ENCODE measurements around the gene TPGS2.
"Not testable (repeated sequence)": the region's sequence is repeated elsewhere in the genome, so short reads cannot be mapped to it uniquely, and the experiment has no call there.

Gene TPGS2

DNA sequence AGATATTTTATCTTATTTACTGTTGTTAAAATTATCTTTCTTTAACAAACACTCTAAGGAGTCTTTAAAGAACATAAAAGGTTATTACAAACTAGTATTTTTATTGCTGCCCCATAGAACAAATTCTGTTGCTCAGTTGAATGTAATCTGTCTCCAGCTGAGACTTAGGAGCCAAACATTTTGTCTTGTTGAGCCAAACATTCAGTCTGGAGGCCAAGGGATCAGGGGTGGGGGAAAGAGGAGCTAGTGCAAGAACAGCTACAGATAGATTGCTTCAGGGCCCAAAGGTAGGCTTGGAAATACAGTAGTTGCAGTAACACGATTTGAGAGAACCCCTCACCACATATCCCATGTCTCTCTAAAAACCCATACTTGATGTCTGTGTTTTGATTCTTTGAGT is 51.2 kb downstream of the TPGS2 start:
- DNase-seq (ENCODE audit: low read depth in 1 of 2, low spot score in 1 of 2): no peak

DNA sequence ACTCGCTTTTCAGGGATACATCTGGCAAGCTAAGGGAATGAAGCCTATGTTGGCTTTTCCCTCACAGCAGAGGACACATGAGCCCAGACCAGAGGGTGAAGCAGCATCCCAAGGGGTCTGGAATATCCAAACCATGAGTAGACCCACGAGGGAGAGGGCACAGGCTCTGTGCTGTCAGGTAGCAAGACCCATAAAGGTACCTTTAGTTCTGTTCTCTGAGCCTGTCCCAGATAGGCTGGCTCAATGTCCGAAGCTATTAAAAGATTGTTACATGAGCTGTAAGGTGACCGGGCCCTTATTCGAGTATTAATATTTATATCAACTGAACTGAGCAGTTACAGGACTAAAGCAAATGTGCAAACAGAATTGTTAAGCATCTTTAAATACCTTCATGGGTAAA is 52.2 kb downstream of the TPGS2 start:
- DNase-seq (ENCODE audit: low read depth in 1 of 2, low spot score in 1 of 2): no peak

DNA sequence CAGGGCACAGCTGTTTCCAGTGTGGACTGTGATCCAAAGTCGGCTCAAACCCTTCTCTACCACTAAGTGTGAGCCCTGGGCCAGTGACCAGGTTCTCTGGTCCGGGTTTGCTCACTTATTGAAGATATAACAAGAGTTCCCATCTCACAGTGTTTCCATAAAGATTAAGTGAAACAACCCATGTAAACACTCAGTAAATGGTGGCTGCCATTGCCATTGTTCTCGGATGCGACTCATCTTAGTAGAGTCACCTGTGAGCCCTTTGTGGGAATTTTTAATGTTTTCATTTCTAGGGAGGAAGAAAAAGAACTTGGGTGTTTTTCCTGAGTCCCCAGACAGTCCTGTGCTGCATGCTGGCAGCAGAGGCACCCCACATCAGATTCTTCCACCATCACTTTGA is 53.4 kb downstream of the TPGS2 start:
- DNase-seq (ENCODE audit: low read depth in 1 of 2, low spot score in 1 of 2): no peak

DNA sequence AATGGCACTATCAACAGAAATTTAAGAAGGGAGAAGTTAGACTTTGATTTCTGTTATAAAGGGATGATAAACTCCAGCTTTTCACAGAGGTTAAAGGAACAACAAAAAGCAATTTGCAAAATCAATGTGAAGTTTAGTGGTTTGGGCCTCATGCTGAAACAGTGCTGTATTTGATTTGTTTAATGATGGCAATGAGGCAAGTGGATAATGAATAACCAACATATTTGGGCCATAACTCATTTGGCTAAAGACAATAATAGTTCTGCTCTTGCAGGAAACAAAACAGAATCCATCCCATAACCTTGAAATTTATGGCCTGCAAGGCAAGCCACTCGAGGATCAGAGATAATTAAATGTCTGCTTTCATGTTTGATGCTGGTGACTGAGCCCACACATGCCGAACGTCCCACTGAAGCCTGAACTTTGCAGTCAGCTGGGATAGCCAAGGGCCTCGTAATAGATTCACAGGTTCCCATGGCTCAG is 56.5 kb downstream of the TPGS2 start:
- no peak for DNase-seq (ENCODE audit: low read depth in 1 of 2, low spot score in 1 of 2)

DNA sequence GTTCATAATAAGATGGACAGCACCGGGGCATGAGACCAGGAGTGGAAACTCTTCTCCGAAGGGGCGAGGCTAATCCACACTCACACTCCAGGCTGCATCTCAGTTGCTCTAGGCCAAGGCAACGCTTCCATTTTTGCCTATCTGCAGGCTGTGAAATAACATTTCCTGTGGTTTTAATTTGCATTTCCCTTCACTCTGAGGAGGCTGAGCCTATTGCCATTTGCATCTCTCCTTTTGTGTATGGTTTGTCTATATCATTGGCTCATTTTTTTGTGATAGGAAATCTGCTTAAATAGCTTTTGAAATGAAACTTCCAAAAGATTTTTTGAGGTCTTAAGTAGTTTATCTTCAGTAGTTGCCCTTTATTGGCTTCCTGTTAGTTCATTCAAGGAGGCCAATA is 57.6 kb downstream of the TPGS2 start:
- DNase-seq (ENCODE audit: low read depth in 1 of 2, low spot score in 1 of 2): no peak

DNA sequence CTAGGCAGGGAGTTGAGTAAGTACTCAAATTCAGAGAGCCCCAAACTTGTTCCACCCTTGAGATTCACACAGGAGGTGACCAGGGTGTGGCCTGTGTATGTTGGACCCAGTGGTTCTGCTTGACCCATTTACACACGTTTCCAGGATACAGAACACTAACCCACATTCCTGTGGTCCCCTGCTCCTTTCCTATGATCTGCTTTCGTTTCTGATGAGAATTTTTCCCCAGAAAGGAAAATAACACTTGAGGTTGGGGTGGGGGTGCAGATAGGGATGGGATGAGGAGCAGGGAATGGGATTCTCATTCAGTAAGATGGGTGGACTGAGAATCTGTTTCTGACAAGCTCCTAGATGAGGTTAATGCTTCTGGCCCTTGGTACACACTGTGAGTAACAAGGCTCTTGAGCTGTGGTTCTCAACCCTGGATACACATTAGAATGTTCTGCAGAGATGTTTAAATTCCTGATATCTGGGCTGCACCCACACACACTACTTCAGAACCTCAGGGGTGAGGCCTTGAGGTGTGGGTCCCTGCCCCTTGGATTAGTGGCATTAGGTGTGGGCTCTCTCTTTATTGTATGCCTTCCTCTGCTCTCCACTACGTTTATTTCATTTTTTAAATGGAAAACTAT is 58.4 kb downstream of the TPGS2 start:
- no peak for DNase-seq (ENCODE audit: low read depth in 1 of 2, low spot score in 1 of 2)

DNA sequence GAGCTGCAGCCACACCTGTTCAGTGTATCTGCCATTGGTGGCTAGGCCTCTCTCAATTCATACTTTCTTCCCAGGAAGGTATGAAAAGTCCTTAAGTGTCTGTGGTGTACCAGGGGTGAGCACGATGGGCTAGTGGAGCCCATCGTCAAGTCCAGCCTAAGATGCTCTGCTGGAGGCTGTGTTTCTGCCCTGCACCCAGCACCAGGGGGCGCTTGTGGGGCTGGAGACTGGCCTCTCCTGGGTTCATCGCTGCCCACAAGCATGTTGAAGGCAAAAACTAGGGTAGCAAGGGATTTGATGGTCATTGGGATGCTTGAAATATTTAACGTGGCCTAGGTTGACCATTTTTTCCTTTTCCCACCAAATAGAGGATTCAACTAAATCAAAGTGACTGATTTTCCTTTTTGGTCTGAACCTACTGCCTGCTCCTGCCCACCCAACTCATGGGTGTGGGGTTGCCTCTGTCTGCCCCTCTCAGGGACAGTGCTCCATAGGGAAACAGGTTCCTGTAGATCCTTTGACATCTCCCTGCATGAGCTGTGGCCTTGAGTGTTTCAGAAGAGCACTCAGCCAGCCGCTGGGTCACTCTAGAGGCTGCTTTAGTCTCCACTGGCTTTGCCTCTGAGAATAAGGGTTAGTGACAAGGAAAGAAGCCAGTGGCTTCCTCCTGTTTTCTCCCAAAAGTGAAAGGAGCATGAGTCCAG is 59.0 kb downstream of the TPGS2 start:
- no peak for DNase-seq (ENCODE audit: low read depth in 1 of 2, low spot score in 1 of 2)

DNA sequence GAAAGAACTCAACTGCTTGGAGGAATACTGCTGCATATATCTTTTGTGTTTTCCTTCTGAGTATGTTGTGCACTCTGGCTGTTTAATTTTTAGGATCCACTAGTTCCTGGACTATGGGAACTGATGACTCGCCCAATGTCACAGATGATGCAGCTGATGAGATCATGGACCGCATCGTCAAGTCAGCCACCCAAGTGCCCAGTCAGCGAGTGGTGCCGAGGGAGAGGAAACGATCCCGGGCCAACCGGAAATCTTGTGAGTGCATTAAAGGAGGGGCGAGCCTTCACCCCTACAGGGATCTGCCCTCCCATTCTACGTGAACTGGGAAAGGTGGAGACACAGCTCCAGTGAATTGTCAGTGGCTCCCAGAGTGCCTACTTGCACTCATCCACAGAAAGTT is 59.6 kb downstream of the TPGS2 start:
- DNase-seq (ENCODE audit: low read depth in 1 of 2, low spot score in 1 of 2): no peak

DNA sequence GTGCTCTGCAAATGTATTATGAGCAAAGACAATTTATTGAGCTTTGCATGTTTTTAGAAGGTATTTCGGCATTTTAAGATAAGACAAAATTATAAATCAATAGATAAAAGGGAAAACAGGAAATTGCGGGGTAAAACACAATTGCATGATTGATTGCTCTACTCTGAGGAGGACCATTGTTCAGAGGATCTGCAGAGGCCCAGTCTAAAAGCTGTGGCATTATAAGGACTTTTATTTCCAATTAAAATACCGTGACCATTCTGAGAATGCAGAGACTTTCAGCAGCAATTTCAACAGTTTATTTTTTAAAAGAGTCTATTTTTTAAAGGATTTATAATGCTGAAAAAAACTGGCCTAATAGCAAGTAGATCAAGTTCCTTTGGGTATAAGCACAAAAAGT is 62.0 kb downstream of the TPGS2 start:
- no peak for DNase-seq (ENCODE audit: low read depth in 1 of 2, low spot score in 1 of 2)

DNA sequence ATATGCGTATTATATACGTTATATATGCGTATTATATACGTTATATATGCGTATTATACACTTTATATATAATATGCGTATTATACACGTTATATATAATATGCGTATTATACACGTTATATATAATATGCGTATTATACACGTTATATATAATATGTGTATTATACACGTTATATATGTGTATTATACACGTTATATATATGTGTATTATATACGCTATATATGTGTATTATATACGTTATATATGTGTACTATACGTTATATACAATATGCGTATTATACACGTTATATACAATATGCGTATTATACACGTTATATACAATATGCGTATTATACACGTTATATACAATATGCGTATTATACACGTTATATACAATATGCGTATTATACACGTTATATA is 65.8 kb downstream of the TPGS2 start:
- DNase-seq (ENCODE audit: low read depth in 1 of 2, low spot score in 1 of 2): not testable (repeated sequence)

DNA sequence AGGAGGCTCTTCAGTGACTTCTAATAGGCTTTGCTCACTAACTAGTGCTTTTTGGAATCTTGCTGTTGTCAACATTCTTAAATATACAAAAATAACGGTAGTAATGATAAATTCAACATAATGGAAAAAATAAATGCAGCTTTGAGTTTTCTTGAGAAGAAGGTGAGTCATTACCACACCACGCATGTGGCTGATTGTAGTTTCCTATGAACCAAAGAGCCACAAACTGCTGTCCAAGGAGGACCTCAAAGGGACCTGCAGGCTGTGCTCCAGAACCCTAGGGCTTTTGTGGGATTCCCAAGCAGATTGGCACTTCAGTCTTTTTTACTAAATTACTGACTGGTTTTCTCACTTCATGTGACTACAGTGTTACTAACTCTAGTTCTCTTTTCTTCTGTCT is 66.7 kb downstream of the TPGS2 start:
- DNase-seq (ENCODE audit: low read depth in 1 of 2, low spot score in 1 of 2): no peak

DNA sequence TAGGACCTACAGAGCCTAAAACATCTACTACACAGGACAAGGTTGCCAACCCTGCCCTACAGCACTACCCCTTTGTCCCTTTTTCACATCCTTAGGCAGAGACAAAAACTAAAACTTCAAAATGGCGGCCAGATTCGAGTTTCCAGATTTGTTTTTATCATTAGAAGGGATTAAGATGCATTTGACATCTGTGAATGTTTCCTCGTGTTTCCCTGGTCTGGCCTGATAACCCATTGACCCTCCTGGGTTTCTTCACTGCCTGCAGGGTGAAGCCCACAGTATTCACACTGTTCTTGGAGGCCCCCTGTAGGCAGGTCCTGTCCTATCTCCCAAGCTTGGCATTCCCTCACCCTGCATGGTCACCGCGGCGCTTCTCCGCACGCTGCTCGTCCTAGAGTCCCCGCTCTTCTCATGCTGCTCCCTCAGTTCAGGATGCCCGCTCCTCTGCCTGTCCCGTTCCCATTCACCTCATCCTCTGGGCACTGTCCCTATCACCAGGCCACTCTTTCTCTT is 67.6 kb downstream of the TPGS2 start:
- no peak for DNase-seq (ENCODE audit: low read depth in 1 of 2, low spot score in 1 of 2)

DNA sequence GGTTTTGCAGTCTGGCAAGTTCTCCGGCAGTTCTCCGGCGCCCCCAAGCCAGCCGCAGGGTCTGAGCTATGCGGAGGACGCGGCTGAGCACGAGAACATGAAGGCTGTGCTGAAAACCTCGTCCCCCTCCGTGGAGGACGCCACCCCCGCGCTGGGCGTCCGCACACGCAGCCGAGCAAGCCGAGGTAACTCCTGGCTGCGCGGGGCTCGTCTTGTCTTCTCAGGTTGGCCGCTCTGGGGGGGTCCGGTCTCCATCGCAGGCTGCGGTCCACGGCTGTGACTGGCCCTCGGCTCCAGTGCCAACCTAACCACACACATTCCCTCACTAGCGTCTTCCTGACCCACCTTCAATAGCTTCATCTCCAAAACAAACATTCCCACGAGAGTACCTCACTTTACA is 68.2 kb downstream of the TPGS2 start:
- DNase-seq (ENCODE audit: low read depth in 1 of 2, low spot score in 1 of 2): no peak

DNA sequence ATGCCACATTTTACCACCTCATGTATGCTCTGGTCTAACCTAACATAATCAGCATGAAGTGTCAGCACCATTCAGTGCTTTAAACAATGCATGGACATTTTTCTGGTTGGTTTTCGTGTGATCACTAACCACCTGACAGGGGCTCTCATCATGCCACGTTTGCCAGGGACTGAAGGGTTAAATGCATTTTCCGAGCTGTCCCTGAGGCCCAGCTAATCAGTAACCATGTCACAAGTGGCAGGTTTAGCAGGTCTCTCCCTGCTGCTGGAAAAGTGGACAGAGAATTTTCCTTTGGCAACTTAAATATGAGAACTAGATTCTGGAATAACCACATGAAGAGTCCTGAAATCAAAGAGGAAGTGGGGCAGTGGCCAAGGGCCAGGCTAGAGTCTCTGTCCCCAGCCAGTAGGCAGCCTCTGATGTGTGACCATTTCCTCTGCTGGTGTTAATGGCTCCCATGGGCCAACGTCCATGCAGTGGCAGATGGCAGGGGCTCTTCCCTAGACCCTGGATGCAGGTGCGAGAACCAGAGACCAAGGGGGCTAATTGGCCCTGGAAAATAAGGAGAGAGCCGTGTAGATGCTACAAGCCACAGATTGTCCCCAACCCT is 69.5 kb downstream of the TPGS2 start:
- no peak for DNase-seq (ENCODE audit: low read depth in 1 of 2, low spot score in 1 of 2)

DNA sequence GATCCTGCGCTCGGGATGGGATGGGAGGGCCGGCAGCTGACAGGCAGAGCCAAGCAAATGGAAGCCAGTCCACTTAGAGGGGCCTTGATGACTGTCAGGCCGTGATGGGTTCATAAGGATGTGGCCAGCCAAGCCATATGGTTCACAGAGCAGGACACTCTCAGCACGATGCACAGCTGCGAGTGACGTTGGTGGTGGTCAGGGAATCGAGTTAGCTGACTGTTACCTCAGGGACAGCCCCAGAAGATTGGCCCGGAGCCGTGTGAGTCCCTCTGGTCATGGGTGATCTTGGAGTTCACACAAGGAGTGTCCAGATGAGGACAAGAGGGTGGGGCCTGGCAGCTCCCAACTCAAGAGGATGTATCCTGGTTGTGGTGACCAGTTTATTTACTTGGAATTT is 70.2 kb downstream of the TPGS2 start:
- no peak for DNase-seq (ENCODE audit: low read depth in 1 of 2, low spot score in 1 of 2)

DNA sequence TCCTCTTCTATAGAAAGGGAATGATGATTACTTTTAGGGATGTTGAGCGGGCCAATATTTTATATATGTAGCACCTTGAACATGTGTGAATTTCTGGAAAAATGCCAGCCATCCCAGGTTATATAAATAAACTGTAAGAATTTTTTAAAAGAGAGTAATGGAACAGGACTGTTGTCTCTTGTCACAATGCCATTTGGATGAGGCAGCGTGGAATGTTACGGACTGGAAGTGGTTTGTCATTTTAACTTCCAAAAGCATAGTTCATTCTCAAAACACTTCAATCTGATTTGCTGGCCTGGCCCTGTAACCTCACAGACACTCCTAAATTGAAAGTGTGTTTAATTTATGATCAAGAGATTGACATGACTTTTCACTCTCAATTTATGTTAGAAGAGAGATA is 70.8 kb downstream of the TPGS2 start:
- DNase-seq (ENCODE audit: low read depth in 1 of 2, low spot score in 1 of 2): no peak

DNA sequence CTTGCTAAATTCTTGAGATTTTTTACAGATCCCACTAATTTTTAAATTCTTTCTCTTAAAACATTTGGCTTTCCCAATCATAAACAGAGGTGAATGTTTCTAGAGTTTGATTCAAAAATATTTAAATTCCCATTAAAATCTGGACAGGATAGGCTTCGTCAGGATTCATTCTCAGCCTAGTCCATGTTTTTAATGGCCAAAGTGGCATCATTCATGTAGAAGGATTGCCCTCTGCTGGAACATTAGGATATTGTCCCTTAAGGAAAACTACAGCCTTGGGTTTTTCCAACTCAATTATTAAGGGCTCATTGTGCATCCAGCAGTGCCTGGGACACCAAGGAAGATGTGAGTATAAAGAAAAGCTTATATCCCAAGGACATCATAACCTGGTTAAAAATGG is 71.7 kb downstream of the TPGS2 start:
- DNase-seq (ENCODE audit: low read depth in 1 of 2, low spot score in 1 of 2): no peak

DNA sequence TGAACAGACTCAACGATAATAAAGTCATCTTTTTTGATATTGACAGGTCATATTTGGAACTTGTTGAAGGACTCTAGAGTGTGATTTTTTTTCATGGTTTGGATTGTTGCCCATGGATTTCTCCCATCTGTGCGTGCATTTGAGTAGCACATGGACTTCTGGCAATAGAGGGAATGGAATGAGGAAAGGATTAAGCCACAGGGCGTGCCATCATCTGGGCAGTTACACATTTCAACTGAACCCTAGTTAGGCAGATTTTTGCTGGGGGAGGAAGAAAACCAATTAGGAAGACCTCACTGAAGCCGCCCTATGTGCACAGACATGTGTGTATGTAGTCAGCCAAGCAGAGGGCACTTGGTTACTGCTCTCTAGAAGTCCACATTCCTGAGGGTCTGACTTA is 72.6 kb downstream of the TPGS2 start:
- DNase-seq (ENCODE audit: low read depth in 1 of 2, low spot score in 1 of 2): no peak

DNA sequence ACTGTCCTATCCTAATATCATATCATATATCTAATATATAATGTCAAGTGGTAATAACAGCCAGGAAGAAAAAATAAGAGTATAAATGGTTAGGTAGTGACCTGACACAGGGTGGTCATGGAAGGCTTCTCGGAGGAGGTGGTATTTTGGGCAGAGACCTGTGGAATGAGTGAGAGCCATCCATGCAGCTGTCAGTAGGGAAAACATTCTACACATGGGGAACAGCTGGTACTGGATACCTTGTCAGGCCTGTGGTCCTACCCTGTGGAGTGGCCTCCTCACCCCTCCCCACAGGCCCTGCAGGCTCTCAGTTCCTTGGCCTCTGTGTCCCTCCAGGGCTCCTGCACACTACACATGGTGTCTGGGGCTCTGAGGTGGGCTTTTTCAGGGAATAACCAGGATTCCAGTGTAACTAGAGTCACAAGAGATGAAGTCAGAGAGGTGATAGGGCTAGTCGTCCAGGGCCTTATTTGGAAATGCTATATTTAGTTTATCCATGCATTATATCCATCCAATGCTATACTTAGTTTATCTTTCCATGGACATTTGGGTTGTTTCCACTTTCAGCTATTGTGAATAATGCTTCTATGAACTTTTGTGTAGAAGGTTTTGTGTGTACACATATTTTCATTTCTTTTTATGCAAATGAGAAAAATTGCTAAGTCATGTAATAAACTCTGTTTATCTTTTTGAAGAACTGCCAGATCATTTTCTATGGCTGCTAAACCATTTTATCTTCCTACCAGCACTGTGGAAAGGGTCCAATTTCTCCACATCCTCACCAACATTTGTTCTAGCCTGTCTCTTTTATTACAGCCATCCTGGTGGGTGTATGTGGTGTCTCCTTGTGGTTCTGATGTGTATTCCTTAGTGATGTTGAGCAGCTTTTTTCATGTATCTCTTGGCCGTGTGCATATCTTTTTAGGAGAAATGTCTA is 75.6 kb downstream of the TPGS2 start:
- DNase-seq (ENCODE audit: low read depth in 1 of 2, low spot score in 1 of 2): no peak

DNA sequence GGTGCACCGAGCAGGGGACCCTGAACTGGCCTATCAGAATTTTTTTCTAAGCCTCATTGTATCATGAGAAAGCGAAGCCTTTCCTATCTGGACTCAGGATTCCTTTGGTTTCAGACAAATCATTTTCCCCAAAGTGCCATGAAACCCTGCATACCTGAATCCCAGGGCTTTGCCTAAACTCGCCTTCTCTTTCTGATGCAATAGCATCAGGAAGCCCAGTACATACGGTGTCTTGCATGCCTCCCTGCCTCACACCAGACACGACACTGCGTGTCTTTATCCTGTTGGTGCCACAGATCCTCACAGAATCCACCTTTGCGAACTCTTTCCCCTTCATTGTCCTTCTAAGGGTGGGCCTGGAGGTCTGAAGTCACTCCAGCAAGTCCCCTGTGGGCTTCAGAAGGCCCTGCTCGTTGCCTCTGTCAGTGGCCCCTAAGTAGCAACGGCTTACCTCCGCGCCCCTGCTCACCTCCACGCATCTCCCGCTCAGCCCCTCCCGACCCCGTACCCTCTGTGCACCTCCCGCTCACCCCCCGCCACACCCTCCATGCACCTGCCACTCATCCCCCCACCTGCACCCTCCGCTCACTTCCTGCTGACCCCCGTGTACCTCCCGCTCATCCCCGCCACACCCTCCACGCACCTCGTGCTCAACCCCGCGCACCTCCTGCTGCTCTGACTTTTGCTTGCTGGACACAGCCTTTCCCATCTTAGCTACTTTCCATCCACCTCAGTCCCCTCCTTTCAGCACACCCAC is 83.4 kb downstream of the TPGS2 start:
- no peak for DNase-seq (ENCODE audit: low read depth in 1 of 2, low spot score in 1 of 2)

Measured in activated T-helper 1 cell treated with anti-CD3 and anti-CD28 coated beads, Interleukin-2, amount 50 U/mL, for 16 hours (primary cell).